Ovary (tissue), 3 donors: ENCODE data around the gene HSD3B7.

Experiments
- CTCF ChIP-seq, 3 donors: fragments of 450-650 bp in 2 of 3; fragments of 200-600 bp in 1 of 3; IDR thresholded peaks; one replicate each; pipeline versions ENCODE4 v1.5.1 to v1.8.0; 2016 to 2022; ENCODE audit warnings: antibody characterized with exemption in 3 of 3, mild to moderate bottlenecking in 1 of 3
- POLR2A ChIP-seq: fragments of 450-650 bp; IDR thresholded peaks from one replicate; pipeline ENCODE4 v1.6.1; 2017; ENCODE audit warnings: antibody characterized with exemption, mild to moderate bottlenecking, moderate library complexity
- donor health status: DM: no; HTN: no; CAD: no.

- TF ChIP-seq CTCF (IDR thresholded peaks at IDR 0.05) = no peak
- TF ChIP-seq POLR2A = no peak
These were observed 47.3 kb upstream of the HSD3B7 start for GRCh38 chr16:30937692-30938091.
